GM21723 (cell line): ENCODE results near the gene TULP4.
"Not testable (repeated sequence)": the region's sequence is repeated elsewhere in the genome, so short reads cannot be mapped to it uniquely, and the experiment has no call there.

Experiments
- ATAC-seq: cut with Tn5 transposase; IDR thresholded peaks from one replicate; pipeline ENCODE4 v1.9.1; 2021; ENCODE audit warnings: mild to moderate bottlenecking, moderate library complexity; ENCODE audit not compliant: unreplicated experiment

TULP4 gene

DNA sequence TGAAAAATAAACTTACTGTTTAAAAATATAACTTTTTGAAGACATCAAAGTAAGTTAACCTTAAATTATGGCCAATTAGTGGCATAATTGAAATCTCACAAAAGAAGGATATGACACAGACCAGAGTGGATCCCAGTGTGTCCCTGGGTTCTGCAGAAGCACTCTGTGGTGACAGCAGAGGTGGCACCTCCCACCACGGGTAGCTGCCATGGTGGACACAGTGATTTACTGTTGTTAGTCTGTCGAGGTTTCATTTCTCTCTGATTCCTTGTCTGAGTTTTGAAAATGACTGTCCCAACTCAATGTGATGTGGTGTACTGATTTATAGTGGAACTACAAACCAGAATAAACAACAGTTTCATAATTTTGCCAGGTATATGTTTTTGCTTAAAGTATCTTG is 76.5 kb downstream of the TULP4 start:
- no peak for ATAC-seq

- no peak for ATAC-seq
These were observed 77.1 kb downstream of the TULP4 start for GRCh38 chr6:158389193-158389919.

DNA sequence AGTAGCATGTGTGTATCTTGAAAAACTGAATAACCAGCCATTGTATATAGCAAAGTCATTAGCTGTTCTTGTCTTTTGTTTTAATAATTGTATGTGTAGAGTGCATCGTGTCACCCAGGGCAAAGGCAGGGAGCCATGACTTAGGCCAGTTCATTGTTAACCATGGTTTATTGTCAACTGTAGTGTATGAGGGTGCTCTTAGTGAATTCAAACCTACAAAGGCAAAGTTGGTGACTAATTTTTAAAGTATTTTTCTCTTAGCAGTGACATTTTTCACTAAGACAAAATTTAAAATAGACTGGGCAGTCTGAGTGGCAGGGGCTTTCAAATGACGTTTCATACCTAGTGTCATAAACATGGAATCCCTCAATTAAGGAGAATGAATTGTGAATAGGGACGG is 79.0 kb downstream of the TULP4 start:
- no peak for ATAC-seq

DNA sequence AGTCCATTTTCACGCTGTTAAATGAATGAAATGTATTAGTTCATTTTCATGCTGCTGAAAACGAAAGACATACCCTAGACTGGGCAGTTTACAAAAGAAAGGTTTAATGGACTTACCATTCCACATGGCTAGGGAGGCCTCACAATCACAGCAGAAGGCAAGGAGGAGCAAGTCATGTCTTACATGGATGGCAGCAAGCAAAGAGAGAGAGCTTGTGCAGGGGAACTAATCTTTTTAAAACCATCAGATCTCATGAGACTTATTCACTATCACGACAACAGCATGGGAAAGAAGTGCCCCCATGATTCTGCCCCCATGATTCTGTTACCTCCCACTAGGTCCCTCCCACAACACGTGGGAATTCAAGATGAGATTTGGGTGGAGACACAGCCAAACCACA is 79.7 kb downstream of the TULP4 start:
- not testable (repeated sequence) for ATAC-seq

- ATAC-seq = no peak
These were observed 83.9 kb downstream of the TULP4 start for GRCh38 chr6:158396136-158396535.

DNA sequence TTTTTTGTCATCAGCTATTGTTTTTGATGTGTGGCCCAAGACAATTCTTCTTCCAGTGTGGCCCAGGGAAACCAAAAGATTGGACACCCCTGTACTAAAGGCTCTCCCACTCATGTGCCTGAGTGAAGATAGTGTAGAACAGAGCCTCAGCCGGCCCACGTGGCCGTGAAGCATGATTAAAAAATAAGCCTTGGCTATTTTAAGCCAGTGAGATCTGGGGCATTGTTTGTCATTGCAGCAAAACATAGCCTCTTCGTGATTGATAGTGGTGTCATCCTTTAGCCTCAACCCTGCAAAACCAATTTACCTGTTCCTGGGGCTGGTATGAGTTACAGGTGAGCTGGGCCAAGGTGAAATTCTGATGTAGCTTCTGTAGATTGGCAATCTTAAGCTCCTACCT is 85.3 kb downstream of the TULP4 start:
- ATAC-seq = no peak

- no peak for ATAC-seq
These were observed 86.2 kb downstream of the TULP4 start for GRCh38 chr6:158398252-158399024.

DNA sequence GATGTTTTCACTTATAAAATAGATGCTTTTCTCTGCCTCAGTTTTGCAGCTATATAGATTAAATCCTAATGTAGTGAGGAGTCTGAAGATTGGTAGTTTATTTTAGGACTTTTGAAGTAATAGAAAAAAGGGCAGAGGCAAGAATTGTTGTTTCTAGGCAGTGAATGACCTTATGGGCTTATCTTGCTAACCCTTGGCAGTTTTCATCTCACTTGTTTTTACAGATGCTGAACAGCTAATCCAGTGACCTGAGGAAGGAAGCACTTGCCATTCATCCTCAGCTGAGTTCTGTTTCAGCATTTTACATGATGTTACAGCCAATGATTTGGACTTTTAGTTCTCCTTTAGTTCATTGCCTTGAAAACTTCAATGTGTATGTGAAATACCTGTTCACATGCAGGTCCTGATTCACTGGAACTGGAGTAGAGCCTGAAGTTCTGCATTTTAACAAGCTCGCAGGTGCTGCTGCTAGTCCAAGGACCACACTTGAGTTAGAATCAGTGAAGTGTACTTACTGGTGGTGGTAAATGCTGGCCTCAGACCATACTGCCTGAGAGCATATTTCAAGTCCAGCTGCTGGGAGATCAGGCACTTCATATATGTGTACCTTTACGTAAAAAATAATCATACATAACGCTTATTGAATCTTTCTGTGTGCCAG is 86.9 kb downstream of the TULP4 start:
- no peak for ATAC-seq

GRCh38 chr6:158402184-158402583 is 89.9 kb downstream of the TULP4 start:
- ATAC-seq = no peak

- not testable (repeated sequence) for ATAC-seq
These were observed 93.1 kb downstream of the TULP4 start for GRCh38 chr6:158405321-158405831.

DNA sequence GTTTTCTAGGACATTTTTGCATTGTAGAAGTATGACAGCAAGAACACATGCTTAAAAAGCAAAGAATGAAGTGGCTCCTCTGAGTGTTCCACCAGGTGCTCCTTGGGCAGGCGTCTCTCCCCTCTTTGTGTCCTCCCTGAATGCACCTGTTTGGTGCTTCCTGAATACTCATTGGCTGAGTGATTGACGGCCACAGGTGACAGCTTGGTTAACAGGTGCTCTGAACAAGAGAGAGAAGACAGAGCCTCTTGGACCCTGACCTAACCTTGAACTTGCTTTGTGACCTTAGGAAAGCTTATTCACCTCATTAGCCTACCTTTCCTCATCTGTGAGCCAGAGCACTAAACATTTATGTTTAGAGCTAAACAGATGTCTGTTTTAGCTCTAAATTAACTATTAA is 93.7 kb downstream of the TULP4 start:
- no peak for ATAC-seq

DNA sequence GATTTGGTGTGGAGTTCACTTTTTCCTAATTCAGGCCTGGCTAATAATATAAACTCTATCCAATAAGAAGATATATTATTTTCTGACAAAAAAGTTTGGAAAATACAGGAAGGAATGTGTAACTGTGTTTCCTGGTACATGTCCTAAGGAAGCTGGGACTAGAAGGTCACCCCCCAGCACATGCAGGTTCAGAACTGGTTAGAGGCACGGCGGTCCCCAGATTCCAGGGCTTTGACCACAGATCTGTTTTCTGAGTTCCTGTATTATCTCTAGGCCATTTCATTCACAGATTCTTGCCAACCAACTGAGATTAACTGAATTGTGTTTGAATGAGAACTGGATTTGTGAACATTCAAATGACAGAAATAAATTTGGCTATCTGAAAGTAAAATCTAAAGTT is 94.5 kb downstream of the TULP4 start:
- ATAC-seq = no peak

- no peak for ATAC-seq
These were observed 95.7 kb downstream of the TULP4 start for GRCh38 chr6:158408013-158408412.

GRCh38 chr6:158408552-158409130 is 96.4 kb downstream of the TULP4 start:
- ATAC-seq = no peak

- no peak for ATAC-seq
These were observed 97.2 kb downstream of the TULP4 start for GRCh38 chr6:158409451-158409850.

GRCh38 chr6:158410784-158411183 is 98.5 kb downstream of the TULP4 start:
- ATAC-seq = no peak

DNA sequence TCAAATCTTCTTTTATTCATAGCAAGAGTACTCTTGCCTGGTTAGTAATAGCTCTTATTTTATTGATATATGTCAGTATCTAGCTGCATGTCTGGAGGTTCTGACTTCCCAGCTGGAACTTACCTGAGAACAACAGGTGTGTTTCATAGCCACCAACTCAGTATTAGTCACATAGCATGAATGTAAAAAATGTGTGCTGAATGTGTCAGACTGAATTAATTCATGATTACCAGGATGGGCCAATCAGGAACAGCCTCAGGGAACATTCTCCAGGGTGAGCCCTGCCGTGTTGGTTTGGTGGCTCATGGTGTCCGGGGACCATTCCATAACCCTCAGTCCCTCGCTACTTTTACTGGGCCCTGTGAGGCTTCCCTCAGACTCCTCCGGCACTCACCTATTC is 99.7 kb downstream of the TULP4 start:
- no peak for ATAC-seq

GRCh38 chr6:158413028-158413427 is 100.8 kb downstream of the TULP4 start:
- no peak for ATAC-seq

DNA sequence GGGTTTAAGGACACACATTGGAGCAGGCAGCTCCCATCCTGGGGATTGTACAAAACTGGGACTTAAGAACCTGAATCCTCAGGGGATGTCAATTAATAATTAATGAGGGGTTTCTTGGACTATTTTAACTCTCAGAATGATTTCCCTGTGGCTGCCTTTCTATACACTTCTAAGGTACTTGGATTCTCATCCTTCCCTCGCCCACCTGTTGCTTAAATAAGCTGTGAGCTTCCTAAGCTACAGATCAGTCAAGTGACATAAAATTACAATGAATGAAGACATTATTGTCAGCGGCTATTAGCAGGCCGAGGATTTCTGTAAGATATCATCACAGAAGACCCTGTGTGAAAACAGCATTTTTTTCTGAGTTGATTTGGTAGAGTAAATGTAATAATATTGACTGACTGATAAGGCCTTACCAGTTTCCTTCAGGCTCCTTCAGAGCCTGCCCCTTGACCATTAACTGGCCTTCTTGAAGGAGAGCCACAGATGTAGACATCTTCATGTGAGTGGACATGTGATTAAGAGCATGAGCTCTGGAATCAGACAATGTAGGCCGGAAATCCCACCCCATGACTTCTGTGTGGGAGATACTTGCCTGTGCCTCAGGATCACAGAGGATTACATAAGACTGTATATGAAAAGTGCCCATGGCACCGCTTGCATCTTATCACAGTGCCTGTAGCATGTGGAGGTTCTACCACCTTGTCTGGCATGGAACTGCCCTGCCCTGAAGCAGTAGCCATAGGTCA is 101.7 kb downstream of the TULP4 start:
- no peak for ATAC-seq

DNA sequence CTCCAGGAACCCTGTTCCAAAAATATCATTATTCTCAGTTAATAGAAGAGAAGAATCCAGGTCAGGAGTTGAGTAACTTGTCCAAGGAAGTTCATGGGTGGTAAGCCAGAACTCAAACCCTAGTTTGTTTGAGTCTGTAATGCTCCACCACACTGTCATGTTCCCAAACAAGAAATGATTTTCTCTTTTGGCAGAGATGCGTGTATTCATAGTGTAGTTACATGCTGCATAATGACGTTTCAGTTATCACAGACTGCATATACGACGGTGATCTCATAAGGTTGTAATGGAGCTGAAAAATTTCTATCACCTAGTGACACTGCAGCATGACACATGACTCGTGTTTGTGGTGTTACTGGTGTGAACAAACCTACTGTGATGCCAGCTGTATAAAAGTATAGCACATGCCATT is 102.6 kb downstream of the TULP4 start:
- ATAC-seq = no peak

DNA sequence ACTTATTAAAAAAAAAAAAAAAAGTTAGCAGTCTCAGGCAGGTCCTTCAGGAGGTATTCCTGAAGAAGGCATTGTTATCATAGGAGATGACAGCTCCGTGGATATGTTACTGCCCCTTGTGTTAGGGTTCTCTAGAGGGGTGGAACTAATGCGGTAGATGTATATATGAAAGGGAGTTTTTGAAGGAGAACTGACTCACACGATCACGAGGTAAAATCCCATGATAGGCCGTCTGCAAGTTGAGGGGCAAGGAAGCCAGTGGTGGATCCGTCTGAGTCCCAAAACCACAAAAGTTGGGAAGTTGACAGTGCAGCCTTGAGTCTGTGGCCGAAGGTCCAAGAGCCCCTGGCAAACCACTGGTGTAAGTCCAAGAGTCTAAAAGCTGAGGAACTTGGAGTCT is 103.4 kb downstream of the TULP4 start:
- ATAC-seq = no peak
